GM21619 (cell line): ENCODE measurements around the gene HIVEP2.

Experiments used
- ATAC-seq: cut with Tn5 transposase; IDR thresholded peaks from one replicate; pipeline ENCODE4 v1.9.1; 2021; ENCODE audit not compliant: unreplicated experiment

HIVEP2 gene

GRCh38 chr6:142868917-142869316, 76.1 kb downstream of the HIVEP2 start:
- no peak for ATAC-seq

DNA sequence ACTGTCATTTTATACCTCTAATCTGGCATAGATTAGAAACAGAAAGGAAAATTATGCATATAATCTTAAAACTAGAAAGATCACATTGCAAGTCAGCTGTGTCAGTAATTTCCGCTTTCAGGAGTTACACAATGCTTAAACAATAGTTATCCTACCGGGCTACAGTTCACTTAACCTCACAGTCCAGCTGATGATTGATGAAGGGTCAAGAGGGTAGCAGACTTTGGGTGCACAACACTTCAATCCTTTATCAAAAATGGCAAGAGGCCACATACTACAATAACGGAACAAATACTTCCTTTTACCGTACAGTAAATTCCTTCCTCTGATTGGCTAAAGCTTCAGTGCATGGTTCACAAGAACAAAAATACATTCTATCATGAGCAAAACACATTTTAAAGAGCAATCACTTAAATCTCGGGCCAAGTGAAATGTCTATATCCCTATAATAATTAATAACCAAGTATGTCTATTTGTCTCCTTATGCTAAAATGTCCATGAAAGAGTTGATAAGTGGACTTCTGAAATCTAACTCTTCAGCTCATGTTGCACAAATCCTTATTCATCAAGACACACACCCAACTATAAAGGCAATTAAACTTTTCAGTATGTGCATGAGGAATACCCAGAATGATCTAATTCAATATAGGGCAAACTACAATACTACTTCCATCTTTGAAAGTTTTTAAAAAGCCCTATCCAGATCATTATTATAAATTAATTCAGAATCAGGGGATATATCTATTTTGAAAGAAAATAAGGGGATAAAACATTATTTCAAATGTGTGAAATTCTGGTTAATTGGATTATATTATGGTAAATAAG, 76.8 kb downstream of the HIVEP2 start:
- peak; percentile 39 for ATAC-seq

- ATAC-seq: no peak
Measured at GRCh38 chr6:142867355-142867801, 77.6 kb downstream of the HIVEP2 start.

DNA sequence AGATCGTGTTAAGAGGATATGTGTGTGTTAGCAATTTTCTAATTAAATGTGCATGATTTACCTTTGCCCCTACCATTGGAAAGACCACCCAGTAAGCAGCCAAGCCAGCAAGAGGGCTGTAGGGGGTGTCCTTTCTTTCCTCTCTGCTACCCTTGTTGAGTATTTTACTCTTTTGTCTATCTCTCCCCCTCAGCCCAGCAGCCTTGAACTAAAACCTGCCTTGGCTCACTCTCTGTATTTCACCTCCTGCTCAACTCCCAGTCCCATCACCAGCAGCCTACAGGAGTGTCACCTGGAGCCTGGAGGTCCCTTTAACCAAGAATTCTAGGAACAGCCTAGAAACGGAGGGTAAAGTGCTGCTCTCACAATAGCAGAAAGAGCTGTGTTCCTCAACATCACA, 81.0 kb downstream of the HIVEP2 start:
- ATAC-seq: no peak

- ATAC-seq: no peak
Measured at GRCh38 chr6:142861711-142862110, 83.3 kb downstream of the HIVEP2 start.

- ATAC-seq: no peak
Measured at GRCh38 chr6:142860498-142860897, 84.5 kb downstream of the HIVEP2 start.

DNA sequence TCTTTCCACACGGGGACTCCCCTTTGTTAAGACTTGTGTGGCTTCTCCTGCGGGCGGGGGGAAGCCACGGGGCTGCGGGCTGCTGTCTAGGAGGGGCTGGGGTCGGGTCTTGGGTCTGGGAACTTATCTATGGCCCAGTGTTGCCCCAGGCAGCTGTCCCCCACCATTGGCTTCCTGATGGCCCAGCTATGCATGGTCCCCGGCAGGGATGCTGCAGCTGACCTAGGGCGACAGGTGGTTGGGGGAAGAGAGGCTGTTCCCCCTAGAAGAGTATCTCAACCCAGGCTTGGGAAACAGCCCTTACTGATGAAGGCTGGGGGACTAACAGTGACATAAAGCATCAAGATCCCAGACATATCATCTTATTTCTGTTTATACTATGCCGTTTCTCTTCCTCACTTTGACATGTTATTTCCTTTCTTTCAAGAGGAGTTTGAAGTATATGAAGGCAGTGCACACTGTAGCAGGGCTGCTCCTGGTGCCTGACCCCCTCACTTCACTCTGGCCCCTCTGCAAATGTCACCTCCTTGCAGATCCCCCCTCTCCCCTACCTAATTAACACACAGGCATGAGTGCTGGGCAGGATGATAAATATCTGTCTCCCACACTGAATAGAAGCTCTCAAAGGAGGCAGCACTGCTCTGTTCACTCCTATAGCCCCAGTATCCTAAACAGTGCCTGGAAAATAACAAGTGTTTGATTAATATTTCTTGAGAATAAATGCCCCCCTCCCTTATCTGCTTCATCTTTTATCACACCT, 87.0 kb downstream of the HIVEP2 start:
- ATAC-seq: no peak

GRCh38 chr6:142857233-142857761, 87.7 kb downstream of the HIVEP2 start:
- ATAC-seq: peak; percentile 41

- ATAC-seq: peak; percentile 62
Measured at GRCh38 chr6:142856624-142857232, 88.2 kb downstream of the HIVEP2 start.

GRCh38 chr6:142855893-142856623, 88.9 kb downstream of the HIVEP2 start:
- ATAC-seq: peak; percentile 23

GRCh38 chr6:142854589-142855488, 90.1 kb downstream of the HIVEP2 start:
- no peak for ATAC-seq

GRCh38 chr6:142853244-142854180, 91.5 kb downstream of the HIVEP2 start:
- no peak for ATAC-seq

GRCh38 chr6:142851601-142852000, 93.4 kb downstream of the HIVEP2 start:
- no peak for ATAC-seq

- ATAC-seq: peak; percentile 36
Measured at GRCh38 chr6:142850679-142851423, 94.1 kb downstream of the HIVEP2 start.

DNA sequence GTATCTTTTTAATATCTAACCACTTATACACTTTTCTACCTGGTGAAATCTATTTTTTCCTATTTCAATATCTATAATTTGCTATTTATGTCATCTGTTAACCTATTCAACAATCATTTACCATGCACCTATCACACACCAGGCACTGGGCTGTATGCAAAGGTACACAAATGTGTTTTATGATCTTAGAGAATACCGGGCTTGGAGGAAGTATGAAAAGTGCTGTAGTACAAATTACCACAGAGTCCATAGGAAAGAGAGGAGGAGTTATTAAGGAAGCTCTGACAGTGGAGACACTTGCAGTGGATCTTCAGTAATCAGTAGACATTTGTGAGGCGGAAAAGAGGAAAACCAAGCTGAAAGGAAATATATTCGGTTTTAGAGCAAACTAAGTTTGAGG, 96.0 kb downstream of the HIVEP2 start:
- ATAC-seq: no peak

DNA sequence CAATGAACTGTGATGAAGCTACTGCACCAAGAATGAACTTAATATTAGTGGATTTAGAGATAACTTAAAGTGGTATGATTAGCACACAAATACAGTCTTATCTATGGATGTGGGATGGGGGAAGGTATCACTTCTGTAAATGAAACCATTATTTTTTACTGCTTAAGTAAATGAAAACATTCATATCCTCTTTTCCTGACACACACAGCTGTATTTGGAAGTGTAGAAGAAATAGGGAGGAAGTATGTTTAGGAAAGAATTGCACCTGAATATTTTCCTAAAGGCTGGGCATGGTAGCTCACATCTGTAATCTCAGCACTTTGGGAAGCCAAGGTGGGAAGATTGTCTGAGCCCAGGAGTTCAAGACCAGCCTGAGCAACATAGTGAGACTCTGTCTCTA, 96.8 kb downstream of the HIVEP2 start:
- no peak for ATAC-seq

GRCh38 chr6:142846883-142847287, 98.1 kb downstream of the HIVEP2 start:
- no peak for ATAC-seq

DNA sequence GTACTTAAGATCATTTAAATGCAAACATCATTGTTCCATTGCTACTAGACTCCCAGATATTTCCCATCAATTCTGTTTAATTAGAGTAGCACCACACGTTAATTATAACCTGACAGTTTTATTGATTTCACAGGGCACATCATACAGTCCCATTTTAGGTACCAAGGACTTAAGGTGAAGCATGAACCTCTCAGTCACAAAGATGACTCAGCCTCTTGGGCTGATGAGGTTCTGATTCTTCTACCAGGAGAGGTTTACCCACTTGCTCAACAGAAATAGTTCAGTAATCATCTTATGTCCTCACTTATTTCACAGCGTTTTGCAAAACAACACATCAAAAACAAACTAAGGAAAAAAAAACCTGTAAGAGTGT, 98.5 kb downstream of the HIVEP2 start:
- no peak for ATAC-seq
